Middle frontal gyrus (tissue), 1 donor: ENCODE measurements around the gene CYTH2.
"Not testable (repeated sequence)": the region's sequence is repeated elsewhere in the genome, so short reads cannot be mapped to it uniquely, and the experiment has no call there.

Experiments used
- DNase-seq: peaks from one replicate; pipeline ENCODE4 v3.0.0-alpha.2; 2015; ENCODE audit warnings: low spot score; ENCODE audit errors: extremely low spot score

The CYTH2 gene

DNA sequence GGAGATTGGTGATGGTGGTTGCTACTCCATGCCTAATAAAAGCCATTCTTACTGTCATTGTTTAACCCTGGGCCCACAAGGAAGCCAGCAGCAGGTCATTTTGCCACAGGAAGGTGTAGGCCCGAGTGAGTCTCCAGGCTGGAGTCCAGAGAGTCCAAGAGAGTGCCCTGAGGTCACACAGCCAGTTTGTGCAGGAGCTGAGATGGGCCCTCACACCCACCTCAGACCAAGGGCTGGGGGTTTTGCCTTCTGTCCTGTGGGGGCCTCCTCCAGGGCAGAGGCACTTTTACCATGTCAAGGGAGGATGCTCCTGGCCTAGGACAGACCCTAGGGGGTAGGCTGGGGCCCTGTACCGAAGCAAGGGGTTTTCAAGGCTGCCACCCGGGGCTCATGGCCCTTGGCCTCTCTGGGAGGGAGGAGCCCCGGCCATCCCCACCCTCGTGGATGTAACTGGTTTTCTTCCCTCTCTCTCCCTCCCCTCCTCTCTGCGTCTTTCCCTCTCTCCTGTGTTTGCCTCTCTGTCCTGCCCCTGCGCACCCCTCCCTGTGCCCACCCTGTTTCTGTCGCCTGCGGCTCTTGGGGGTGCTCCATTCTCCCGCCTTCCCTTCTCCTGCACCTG is 8.0 kb downstream of the CYTH2 start:
- no peak for DNase-seq

DNA sequence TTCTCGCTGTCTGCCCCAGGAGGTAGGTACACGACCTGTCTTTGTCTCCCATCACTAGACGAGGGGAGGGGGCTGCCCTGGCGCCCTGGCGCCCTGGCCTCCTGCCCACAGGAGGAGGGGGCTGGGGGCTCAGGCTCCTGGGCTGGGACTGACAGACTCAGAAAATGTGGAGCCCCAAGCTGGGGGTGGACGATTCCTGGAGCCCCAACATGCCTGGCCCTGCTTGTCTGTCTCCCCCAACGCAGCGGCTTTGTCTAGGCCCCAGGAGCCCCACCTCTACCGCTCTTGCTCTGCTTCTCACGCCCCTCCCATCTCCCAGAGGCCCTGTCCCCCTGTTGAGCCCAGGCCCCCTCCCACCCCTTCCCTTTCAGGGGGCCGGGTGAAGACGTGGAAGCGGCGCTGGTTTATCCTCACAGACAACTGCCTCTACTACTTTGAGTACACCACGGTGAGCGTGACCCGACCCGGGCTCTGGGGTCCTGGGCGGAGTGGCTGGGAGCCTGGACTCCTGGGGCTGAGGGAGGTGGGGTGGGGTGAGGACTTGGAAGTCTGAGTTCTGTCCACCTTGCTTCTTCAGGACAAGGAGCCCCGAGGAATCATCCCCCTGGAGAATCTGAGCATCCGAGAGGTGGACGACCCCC is 8.6 kb downstream of the CYTH2 start:
- DNase-seq, result no peak

DNA sequence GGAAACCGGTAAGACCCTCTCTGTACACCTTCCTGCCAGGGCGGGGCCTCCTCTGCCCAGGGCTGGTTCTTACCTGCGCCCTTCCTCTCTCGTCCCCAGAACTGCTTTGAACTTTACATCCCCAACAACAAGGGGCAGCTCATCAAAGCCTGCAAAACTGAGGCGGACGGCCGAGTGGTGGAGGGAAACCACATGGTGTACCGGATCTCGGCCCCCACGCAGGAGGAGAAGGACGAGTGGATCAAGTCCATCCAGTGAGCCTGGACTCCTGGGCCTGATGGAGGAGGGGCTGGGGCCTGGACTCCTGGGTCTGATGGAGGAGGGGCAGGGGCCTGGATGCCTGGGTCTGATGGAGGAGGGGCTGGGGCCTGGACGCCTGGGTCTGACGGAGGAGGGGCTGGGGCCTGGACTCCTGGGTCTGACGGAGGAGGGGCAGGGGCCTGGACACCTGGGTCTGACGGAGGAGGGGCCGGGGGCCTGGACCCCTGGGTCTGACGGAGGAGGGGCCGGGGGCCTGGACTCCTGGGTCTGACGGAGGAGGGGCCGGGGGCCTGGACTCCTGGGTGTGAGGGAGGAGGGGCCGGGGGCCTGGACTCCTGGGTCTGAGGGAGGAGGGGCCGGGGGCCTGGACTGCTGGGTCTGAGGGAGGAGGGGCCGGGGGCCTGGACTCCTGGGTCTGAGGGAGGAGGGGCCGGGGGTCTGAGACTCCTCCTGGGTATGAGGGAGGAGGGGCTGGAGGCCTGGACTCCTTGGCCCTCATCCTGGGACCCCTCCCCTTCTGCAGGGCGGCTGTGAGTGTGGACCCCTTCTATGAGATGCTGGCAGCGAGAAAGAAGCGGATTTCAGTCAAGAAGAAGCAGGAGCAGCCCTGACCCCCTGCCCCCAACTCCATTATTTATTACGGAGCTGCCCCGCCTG is 9.4 kb downstream of the CYTH2 start:
- no peak for DNase-seq

DNA sequence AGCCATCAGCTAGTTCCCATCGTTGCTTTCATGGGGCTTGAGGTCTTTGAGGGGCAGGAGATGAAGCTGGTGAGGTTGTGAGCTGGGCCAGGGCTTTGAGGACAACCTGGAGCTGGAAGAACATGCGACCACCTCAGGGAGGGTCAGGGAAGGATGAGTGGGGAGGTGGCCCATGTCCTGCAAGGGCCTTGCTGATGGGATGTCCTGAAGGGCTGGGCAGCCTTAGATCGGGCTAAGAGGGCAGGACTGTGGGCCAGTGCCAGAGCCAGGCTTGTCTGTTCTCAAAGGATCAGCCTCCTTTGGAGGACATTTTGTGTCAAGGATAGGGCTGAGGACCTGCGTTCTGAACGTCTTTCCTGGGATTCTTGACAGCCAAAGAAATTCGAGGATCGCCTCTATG is 10.5 kb downstream of the CYTH2 start:
- no peak for DNase-seq

DNA sequence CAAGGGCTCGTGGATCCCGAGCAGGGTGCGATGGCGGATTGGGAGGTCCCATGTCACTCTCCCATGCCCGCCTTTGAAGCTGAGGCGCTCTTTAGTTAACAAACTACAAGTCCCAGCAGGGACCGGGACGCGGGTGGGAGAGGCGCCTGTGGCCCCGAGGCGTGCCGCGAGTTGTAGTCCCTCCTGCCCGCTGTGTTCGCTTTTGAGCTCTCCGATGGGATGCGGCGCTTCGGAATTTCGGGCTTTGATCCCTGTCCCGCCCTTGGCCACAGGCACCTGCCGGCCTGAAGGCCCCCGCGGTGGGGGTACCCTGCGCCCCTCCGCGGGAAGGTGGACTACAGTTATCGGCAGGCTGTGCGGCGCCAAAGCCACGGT is 11.0 kb downstream of the CYTH2 start:
- peak; percentile 53 for DNase-seq

DNA sequence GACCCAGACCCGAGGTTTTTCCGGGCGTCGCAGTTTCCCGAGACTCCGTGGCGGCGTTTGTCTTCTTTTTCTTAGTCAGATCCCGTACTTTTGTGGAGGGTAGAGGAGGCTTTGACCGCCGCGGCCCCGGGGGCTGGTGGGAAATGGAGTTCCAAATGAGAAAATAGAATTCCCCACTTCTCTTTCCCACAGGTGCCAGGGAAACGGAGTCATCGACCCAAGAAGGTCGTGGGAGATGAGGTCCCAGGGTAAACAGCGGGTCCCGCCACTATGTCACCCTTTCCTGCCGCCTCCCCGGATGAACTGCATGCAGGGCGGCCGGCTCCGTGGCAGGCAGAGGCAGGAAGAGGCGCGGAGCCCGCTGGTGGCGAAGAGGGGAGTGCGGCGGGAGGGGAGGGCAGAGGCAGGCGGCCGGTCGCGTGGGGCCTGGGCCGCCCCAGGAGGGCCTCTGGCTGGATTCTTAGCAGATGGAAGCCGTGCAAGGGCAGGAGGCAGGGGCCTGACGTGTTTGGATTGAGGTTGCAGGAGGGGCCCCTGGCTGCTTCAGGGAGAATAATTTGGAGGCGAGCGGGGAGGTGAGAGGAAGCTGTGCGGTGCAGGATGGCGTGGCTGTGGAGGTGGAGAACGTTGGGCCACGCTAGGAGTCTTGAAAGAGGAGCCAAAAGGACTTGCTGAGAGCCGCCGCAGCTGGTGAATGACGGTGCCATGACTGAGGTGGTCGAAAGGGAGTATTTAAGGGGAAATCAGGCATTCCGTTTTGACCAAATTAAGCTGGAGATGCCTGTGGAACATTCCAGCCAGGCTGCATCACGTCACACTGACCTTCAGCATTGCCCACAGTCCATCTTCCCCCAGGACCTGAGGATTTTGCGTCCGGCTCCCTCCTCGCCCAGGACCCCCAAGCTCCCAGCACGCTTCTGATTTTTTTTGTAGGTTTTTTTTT is 11.7 kb downstream of the CYTH2 start:
- DNase-seq, result no peak

DNA sequence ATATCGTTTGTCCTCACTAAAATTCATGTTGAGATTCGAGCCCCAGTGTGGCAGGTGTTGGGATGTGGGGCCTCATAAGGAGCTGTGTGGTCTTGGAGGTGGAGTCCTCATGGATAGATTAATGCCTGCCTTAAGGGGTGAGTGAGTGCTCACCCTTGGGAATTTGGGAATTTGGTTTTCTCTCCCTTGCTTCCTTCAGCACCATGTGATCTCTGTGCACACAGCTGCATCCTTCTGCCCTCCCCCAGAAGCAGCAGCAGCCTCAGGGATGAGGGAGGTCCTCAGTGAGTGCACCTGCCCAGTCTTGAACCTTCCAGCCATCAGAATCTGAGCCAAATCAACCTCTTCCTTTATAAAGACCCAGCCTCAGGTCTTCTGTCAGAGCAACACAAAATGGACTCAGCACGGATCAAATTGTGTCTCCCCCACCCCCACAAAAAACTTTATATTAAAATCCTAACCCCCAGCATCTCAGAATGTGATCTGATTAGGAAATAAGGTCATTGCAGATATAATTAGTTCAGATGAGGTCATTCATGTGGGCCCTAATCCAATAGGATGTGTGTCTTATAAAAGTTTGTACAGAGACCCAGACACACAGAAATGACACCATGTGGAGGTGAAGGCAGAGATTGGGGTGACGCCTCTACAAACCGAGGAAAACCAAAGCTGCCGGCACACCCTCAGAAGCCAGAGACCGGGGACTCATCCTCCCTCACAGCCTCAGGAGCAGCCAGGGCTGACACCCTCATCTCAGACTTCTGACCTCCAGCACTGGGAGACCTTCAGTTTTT is 12.9 kb downstream of the CYTH2 start:
- DNase-seq, result no peak

DNA sequence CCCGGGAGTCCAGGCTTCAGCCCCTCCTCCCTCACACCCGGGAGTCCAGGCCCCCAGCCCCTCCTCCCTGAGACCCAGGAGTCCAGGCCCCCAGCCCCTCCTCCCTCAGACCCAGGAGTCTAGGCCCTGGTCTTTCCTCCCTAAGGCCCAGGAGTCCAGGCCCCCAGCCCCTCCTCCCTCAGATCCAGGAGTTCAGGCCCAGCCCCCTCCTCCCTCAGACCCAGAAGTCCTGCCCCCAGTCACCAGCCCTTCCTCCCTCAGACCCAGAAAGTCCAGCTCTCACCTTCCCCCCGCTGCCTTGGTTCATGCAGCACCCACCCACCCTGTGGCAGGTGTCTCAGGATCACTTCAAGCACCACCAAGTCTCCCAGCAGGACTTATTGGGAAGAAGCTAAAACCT is 14.1 kb downstream of the CYTH2 start:
- DNase-seq, result no peak

DNA sequence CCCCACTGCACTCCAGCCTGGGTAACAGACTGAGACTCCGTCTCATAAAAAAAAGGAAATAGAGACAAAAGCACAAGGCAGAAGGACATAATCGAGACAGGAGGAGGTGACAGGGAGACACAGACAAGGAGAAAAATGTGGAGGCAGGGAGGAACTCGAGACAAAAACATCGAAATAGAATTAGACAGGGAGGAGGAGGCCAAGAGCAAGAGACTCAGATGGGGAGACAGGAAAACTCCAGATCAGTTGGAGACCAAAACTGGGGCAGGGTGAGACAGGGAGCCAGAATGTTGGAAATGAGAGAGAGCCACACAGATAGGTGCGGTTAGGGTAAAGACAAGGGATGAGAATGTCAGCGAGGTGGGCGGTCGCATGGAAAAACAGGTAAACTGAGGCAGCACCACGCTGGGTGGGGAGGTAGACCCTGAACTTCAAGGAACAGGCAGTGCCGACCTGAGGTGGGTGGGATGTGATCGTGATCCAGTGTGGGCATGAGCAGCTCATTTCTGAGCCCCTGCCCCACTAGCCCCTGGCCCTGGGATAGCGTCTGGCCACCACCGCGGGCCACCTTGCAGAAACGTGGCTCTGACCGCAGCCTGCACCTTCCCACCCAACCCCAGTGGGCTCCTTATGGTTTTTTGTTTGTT is 15.2 kb downstream of the CYTH2 start:
- no peak for DNase-seq

DNA sequence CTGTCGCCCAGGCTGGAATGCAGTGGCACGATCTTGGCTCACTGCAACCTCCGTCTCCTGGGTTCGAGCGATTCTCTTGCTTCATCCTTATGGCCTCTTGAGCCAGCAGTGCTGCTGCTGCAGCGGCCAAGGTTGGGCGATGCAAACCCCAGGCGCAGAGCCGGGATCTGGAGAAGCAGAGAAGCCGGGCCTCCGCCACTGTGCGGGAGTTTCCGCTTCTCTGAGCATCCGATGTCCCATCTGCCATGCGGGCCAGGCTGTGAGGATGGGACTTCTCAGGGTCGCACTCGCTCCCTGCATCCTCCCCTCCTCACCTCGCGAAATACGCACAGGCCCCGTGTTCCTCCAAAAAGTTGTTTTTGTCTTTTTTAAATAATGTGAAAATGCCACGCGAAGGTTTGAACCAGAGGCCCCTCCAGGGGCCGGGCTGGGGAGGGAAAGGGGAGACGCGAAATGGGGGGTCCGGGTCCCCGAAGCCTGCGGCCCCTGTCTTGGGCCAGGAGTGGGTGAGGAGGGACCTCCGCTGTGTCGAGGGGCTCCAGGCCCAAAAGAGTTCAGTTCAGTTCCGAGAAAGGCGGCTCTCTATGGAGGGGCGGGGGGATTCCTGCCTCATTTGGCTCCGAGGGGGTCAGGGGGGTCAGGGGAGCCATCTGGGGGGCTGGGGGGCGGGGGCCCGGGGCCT is 15.9 kb downstream of the CYTH2 start:
- DNase-seq, result no peak

DNA sequence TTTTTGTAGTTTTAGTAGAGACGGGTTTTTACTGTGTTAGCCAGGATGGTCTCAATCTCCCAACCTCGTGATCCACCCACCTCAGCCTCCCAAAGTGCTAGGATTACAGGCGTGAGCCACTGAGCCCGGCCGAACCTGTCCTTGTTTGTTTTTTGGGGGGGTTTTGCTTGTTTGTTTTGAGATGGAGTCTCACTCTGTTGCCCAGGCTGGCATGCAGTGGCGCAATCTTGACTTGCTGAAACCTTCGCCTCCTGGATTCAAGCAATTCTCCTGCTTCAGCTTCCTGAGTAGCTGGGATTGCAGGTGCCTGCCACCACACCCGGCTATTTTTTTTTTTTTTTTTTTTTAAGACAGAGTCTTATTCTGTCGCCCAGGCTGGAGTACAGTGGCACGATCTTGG is 17.5 kb downstream of the CYTH2 start:
- not testable (repeated sequence) for DNase-seq

DNA sequence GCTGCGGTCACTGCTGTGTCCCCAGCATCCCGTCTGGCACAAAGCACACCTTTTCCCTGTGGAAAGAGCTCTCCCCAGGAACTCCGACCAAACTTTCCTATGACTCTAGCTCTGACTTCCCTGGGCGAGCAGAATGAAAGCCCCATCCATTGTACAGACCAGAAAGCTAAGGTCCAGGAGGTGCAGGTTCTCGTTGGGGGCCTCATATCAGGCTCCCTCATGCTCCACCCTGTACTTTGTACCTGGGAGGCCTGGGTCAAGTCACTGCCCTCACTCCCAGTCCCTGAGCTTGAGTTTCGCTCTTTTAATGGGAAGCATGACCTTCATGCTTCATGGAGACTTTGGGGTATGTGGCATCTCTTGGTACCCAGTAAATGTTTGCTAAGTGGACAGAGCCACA is 18.4 kb downstream of the CYTH2 start:
- DNase-seq, result no peak

DNA sequence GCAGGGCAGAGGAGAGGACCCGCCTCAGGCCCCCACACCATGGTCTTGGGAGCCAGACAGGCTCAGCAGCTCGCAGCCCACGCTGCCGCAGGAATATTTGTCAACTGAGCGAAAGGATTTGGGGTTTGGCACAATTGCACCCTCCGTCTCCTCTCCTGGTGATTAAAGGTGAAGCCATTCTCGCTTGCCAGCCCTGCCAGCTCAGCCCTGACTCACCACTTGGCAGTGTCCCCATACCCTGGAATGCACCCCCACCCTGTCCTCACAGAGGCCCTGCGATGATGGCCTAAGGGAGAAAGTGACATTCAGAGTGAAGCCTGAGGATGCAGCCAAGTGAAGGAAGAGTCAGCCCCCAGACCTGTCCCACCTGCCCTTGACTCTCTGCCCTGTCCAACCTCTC is 18.8 kb downstream of the CYTH2 start:
- DNase-seq, result no peak

DNA sequence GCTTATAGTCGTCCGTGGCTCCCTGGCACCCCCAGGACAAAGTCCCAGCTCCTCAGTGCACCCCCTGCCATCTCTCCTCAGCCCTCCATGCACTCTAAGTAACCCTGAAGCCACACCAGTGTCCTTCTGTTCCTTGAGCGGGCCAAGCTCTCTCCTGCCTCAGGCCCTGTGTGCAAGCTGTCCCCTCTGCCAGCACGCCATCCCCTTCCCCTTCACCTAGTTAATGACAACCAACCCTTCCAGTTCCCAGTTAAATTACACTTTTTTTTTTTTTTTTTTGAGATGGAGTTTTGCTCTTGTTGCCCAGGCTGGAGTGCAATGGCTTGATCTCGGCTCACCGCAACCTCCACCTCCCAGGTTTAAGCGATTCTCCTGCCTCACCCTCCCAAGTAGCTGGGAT is 19.3 kb downstream of the CYTH2 start:
- not testable (repeated sequence) for DNase-seq

DNA sequence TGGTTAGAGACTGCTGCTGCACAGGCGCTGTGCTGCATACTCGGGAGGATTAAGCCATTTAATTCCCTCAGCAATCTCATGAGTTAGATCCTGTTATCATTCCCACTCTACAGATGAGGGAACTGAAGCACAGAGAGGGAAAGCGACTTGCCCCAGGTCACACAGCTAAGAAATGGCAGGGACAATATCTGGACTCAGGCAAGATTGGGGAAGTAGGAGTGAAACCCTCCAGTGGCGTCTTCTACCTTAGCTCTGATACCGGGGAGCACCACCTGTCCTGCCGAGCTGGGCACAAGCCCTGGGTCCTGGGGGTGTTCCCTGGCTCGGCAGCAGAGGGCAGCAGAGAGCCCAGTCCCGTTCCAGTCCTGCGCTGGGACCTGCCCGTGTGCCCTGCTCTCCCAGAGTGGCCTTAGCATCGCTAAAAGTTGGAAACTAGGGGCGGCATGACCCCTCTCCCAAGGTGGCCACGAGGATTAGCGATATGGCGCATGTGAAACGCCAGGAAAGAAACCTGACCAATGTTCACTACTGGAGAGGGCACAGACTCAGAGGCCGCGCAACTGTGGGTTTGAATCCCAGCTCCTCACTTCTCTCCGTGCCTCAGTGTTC is 20.5 kb downstream of the CYTH2 start:
- no peak for DNase-seq

DNA sequence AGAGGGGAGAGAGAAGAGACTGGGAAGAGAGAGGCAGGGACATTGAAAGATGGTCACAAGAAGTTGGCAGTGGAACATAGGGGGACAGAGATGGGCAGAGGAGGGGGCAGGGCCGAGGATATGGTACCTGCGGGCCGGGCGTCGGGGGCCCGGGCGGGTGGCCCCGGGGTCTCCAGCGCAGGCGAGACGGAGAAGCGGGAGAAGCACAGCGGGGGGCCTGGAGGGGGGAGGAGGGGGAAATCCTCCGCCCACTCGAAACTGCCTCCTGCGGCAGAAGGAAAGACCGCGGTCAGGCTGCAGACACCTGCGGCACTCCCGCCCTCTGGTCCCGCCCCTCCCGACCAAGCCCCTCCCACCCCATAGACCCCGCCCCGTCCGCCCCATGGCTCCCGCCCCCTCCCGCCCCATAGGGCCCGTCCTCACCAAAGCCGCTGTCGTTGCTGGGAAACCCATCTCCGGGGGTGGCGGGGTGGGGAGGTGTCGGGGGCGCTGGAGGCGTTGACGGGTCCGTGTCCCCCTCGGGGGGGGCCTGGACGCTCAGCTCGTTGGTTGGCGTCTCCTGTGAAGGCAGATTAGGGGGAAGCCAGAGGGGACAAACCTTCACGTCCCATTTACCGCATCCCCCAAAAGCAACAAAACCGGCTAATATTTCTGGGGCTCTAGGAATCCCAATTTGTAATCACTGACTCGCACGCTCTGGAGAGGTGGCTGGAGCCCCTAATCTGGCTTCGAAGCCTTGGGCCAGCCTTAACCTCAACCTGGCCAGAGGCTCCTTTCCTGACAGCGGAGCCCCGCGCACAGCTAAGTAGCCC is 22.0 kb downstream of the CYTH2 start:
- DNase-seq, result no peak

DNA sequence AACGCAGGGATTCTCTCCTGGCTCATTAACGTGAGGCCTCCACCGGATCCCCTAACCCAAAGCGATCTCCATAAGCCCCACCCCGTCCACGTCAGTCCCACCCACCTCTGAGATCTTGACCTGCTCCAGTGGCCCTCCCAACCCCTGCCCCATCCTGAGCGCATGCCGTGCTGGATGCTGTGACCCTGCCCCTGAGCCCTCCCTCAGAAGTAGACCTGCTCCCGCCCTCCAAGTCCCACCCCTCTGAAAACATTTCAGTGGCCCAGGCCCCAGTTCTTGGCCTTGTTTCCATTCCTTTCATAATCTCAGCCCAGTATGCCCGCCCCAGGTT is 22.6 kb downstream of the CYTH2 start:
- DNase-seq, result no peak
